NCI-H146 (cell line): ENCODE measurements around the gene PRCP.

Experiments
- DNase-seq: peaks from one replicate; lab custom pipeline; 2025; lab: John Stamatoyannopoulos, UW

Gene PRCP

GRCh38 chr11:82829101-82829500 lies 71.1 kb downstream of the PRCP start:
- DNase-seq = no peak

- no peak for DNase-seq
Measured at GRCh38 chr11:82828472-82828871, 71.8 kb downstream of the PRCP start.

GRCh38 chr11:82826526-82826925 lies 73.7 kb downstream of the PRCP start:
- DNase-seq = no peak

- peak; percentile 45 for DNase-seq
Measured at GRCh38 chr11:82823647-82824619, 76.3 kb downstream of the PRCP start.

- DNase-seq = peak; percentile 62
Measured at GRCh38 chr11:82818409-82819043, 81.7 kb downstream of the PRCP start.

GRCh38 chr11:82815406-82815805 lies 84.8 kb downstream of the PRCP start:
- no peak for DNase-seq

DNA sequence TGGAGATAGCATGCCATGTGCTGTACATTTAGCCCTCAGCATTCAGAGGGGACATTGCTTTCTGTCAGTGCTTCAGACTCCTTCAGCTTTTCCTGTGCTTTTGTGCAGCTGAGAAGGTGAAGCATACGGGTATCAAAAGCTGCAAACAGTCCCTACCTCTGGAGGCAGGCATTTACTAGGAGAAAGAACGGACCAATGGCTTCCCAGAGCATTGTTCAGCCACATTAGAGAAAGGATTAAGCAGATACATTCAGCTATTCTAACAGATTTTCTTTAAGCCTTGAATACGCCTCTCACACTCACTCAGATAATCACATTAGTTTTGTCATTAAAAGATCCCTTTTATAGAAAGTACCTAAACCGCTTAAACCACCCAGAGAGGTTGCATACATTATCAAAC lies 85.9 kb downstream of the PRCP start:
- DNase-seq = no peak

- peak; percentile 63 for DNase-seq
Measured at GRCh38 chr11:82811369-82811768, 88.9 kb downstream of the PRCP start.

DNA sequence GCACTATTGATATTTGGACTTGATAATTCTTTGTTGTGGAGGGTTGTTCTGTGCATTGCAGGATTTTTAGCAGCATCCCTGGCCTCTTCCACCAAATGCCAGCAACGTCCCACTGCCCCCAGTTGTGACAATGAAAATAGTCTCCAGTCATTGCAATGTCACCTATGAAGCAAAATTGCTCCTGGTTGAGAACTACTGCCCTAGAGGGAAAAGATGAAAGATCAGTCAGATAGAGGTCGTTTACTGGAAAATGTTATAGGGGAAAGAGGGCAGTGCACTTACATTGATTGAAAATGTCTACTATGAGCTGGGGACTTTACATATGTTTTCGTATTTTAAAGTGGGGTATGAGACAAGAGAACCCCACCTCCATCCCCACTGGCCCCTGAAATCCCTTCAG lies 89.5 kb downstream of the PRCP start:
- no peak for DNase-seq

- DNase-seq = no peak
Measured at GRCh38 chr11:82810326-82810725, 89.9 kb downstream of the PRCP start.

DNA sequence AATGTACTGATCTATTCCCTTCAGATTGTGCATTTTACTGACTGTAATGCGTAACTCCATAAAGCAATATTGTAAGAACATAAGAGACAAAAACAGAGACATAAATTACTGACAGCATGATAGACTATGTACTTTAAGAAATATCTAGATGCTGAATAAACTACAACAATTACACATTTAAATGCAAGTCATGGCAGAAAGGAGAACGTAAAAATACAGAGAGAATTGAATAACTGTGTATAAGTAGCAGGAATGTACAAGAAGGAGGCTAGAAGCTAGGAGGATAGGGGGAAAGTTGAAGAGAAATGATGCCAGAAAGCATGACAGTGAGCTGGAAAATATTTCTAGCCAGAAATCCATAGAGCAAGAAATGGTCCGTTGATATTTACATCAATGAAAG lies 92.6 kb downstream of the PRCP start:
- no peak for DNase-seq

DNA sequence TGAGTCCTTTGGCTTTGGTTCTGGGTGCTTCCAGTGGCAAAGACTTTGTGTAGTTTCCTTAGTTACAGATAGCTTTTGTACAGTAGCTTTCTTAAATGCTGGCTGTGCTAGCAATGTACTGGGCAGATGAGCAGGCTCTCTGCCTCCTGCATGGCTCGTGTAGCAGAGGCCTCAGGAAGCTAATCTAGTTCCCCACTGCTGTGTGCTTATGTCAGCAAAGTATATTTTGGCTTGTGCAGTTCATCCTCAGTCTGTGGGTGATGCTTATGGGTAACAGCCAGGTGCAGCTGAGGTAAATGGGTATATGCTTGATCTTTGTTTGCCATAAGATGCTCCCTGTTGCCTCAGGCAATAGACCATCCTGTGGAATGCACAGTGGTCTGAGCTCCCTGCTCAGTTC lies 97.5 kb downstream of the PRCP start:
- DNase-seq = no peak

GRCh38 chr11:82796998-82797961 lies 103.0 kb downstream of the PRCP start:
- no peak for DNase-seq

- DNase-seq = no peak
Measured at GRCh38 chr11:82794490-82794889, 105.7 kb downstream of the PRCP start.

- DNase-seq = no peak
Measured at GRCh38 chr11:82792822-82793569, 107.2 kb downstream of the PRCP start.

DNA sequence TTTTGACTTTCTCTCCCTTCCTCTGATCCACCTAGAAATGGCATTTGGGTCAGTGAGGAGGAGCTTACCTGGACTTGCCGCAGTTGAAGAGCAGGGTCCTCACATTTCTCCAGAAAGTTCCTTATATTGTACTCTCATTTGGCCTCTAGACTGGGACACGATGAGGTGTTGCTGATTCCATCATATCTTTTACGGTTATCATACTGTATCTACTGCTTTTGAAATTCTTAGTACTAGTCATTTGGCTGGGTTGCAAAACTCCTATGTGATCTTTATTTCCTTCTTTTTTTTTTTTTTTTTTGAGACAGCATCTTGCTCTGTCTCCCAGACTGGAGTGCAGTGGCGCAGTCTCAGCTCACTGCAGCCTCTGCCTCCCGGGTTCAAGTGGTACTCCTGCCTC lies 107.9 kb downstream of the PRCP start:
- no peak for DNase-seq

DNA sequence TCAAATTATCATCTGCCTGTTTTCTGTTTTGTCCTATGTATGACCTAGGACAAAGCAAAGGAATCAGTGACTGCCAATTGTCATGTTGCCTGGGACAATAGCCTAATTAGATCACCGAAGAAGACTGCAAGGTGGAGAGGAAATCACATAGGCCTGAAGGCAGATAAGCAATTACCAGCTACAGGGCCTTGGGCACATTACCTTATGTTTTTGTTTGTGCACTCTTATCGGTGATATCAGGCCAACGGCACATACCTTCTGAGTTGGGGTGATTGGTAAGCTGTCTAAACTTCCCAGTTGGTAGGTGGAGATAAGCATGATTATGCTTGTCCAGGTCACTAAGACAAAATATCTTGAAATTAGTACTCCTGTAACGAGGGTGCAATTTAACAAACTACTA lies 108.5 kb downstream of the PRCP start:
- DNase-seq = peak; percentile 29

DNA sequence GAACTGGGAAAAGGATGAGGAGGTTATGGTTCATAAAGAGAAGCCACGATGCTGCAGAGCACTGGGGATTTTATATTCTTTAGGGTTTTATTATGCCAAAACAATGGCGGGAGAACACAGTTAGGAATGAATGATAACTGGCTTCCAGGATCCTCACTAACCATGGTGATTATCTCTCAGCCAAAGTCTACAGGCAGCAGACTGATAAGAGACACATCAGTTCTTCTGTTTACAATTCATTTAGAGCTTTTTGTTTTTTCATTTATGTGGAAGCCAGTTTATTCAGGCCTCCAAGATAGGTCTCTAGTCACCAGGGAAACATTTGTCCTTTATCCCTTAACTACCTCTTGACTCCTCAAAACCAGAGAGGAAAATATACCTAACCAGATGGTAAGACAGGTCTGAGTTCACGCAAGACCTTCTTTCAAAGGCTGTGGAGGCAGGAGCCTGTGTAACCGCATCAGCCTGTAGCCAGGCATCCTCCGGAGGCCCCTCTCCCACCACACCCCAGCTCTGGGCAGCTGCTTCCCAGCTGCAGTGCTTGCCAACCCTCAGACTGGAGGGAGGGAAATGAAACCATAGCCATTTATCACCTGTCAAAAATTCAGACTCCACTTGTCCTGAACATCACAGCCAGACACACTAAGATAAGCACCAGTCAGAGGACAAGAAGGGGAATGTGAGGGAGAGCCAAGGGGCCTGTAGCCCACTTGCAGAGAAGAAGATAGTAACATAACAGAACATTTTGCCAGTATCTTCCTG lies 109.3 kb downstream of the PRCP start:
- peak; percentile 24 for DNase-seq

DNA sequence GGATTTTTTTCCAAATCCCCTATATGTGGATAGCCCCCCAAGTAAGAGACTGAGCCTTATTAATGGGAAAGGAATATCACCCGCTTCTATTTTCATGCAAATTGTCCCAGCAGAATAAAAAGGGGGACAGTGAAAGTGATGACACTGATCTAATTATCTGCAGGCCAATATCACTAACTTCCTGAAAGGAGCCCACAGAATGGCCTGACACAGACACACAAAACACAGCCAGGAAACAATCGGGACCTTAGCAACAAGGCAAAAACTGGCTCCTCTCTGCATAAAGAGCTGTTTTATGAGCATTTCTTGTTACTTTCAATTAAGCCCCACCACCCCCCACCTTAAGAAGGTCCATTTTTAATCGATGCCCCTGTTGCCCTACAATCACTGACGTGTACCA lies 112.2 kb downstream of the PRCP start:
- no peak for DNase-seq

- DNase-seq = no peak
Measured at GRCh38 chr11:82786836-82787235, 113.4 kb downstream of the PRCP start.

DNA sequence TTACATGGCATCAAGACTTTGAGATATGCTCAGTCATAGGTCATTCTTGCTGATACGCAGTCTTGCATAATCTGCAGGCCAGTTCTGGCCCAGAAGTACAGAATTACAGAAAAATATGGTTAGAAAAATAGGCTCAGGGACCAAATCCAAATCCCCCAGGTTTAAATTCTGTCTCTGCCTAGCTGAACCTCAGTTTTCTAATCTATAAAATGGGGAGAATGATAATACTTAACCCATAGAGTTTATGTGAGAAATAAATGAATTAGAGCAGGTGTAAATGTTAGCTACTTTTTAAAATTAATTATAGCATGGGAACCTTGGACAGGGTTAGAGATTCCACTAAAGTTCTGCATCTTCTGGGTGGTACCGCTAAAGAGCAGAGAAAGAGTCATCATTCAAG lies 114.2 kb downstream of the PRCP start:
- no peak for DNase-seq
